HepG2 (cell line): ENCODE results near the gene ATP10D. TPM values are rescaled to one million over a fixed set of nuclear protein-coding genes. Genes with fewer than 3 reads are reported as not detected.

Experiments used
- ATAC-seq: fragments of 200-7000 bp; cut with Tn5 transposase; 3 replicates; pipeline ENCODE4 v1.9.1; 2020; ENCODE audit warnings: mild to moderate bottlenecking, moderate library complexity
- BruUV-seq: library from RNA; stranded (reverse); fragments of 400-500 nt; replicated peaks from 2 replicates; lab custom pipeline; 2021; lab: Mats Ljungman, UMichigan
- CTCF ChIA-PET: fragments of 300-600 bp; formaldehyde crosslinking; extraction: SDS; loops from one replicate; lab custom pipeline; 2021; ENCODE audit warnings: low total read pairs, inconsistent platforms, low intra/inter-chr PET ratio; lab: Yijun Ruan, JAX
- POLR2A ChIA-PET: fragments of 350-600 bp; sonication (Branson Sonifier 250); formaldehyde crosslinking; loops from one replicate; lab custom pipeline; 2020; ENCODE audit warnings: antibody characterized with exemption, inconsistent platforms; lab: Yijun Ruan, JAX
- DNase-seq: peaks from one replicate; pipeline ENCODE4 v3.0.0-alpha.2; 2015; ENCODE audit warnings: low spot score
- FAIRE-seq: peaks from 3 replicates; lab custom pipeline; 2011; peaks lifted over from hg19 to GRCh38; lab: Jason Lieb, UNC
- H2AFZ ChIP-seq: one replicate; pipeline ENCODE4 v1.6.1; 2011; ENCODE audit warnings: low read length, inconsistent platforms
- H3K27ac ChIP-seq: fragments of 300-600 bp; 3 replicates; pipeline ENCODE4 v1.8.0; 2011; ENCODE audit warnings: mixed run types, mild to moderate bottlenecking, mixed read lengths, low read length, inconsistent platforms; ENCODE audit not compliant: insufficient read depth; ENCODE audit errors: extremely low read length
- H3K27me3 ChIP-seq, 2 experiments: fragments of 200-600 bp in 1 of 2; 2 replicates in 1 of 2; 3 replicates in 1 of 2; pipeline versions ENCODE4 v1.6.0 to v1.8.0; 2011; ENCODE audit warnings: low read length in 2 of 2, mild to moderate bottlenecking in 2 of 2, moderate library complexity in 2 of 2, inconsistent platforms in 1 of 2; ENCODE audit not compliant: insufficient read depth in 2 of 2, control insufficient read depth in 1 of 2
- H3K36me3 ChIP-seq, 2 experiments: fragments of 200-600 bp in 1 of 2; replicated peaks in 1 of 2; 2 replicates in 1 of 2; 3 replicates in 1 of 2; pipeline versions ENCODE4 v1.5.1 to v1.8.0; 2011; ENCODE audit warnings: low read length in 2 of 2, inconsistent platforms in 1 of 2; ENCODE audit not compliant: insufficient read depth in 2 of 2, control insufficient read depth in 1 of 2
- H3K4me1 ChIP-seq: 2 replicates; pipeline ENCODE4 v1.5.1; 2012; ENCODE audit warnings: low read length, inconsistent platforms; ENCODE audit not compliant: insufficient read depth
- H3K4me2 ChIP-seq: 2 replicates; pipeline ENCODE4 v1.6.0; 2011; ENCODE audit warnings: low read depth, low read length, inconsistent platforms
- H3K4me3 ChIP-seq, 3 experiments: fragments of 200-600 bp in 1 of 3; sonication (generic), shearing (Covaris generic) in 1 of 3; replicated peaks in 1 of 3; 2 replicates each; pipeline ENCODE4 v1.5.1; 2011 to 2016; ENCODE audit warnings: low read length in 3 of 3, inconsistent platforms in 2 of 3, low read depth in 2 of 3, mild to moderate bottlenecking in 2 of 3, control low read depth in 1 of 3, mixed read lengths in 1 of 3; ENCODE audit not compliant: insufficient read depth in 1 of 3
- H3K79me2 ChIP-seq: one replicate; pipeline ENCODE4 v1.6.1; 2011; ENCODE audit warnings: low read length, inconsistent platforms; ENCODE audit not compliant: insufficient read depth
- H3K9ac ChIP-seq: 2 replicates; pipeline ENCODE4 v1.6.0; 2011; ENCODE audit warnings: mild to moderate bottlenecking, low read depth, low read length, inconsistent platforms; ENCODE audit not compliant: insufficient read depth
- H3K9me3 ChIP-seq: 2 replicates; pipeline ENCODE4 v1.5.1; 2012; ENCODE audit warnings: mild to moderate bottlenecking, low read length
- H4K20me1 ChIP-seq: 2 replicates; pipeline ENCODE4 v1.6.0; 2011; ENCODE audit warnings: inconsistent platforms, mild to moderate bottlenecking, low read length, moderate library complexity; ENCODE audit not compliant: insufficient read depth
- HNRNPUL1 ChIP-seq: fragments of 200-400 bp; formaldehyde crosslinking; IDR thresholded peaks from 2 replicates; pipeline ENCODE4 v1.6.1; 2017; ENCODE audit warnings: low read depth, mild to moderate bottlenecking, low read length, moderate library complexity
- IRF9 ChIP-seq: sonication (generic); formaldehyde crosslinking; IDR thresholded peaks from 2 replicates; pipeline ENCODE4 v1.8.0; 2022; ENCODE audit warnings: missing genetic modification reagents, mild to moderate bottlenecking, borderline replicate concordance
- MAFG ChIP-seq: sonication (generic); formaldehyde crosslinking; IDR thresholded peaks from 2 replicates; pipeline ENCODE4 v1.5.1; 2020; ENCODE audit warnings: mild to moderate bottlenecking, missing genetic modification reagents
- NR2F6 ChIP-seq, 2 experiments: IDR thresholded peaks; 2 replicates each; pipeline ENCODE4 v1.6.1; 2016; ENCODE audit warnings: antibody characterized with exemption in 1 of 2, mild to moderate bottlenecking in 1 of 2
- POLR2AphosphoS5 ChIP-seq: IDR thresholded peaks from 2 replicates; pipeline ENCODE4 v1.6.1; 2012; ENCODE audit warnings: low read depth, low read length
- TERF1 ChIP-seq: sonication (generic); formaldehyde crosslinking; IDR thresholded peaks from 2 replicates; pipeline ENCODE4 v1.8.0; 2022; ENCODE audit warnings: mild to moderate bottlenecking, missing genetic modification reagents, moderate library complexity
- ZBTB2 ChIP-seq: sonication (generic); formaldehyde crosslinking; IDR thresholded peaks from 2 replicates; pipeline ENCODE4 v1.8.0; 2022; ENCODE audit warnings: low read depth, missing genetic modification reagents
- ZBTB33 ChIP-seq: sonication (generic); formaldehyde crosslinking; IDR thresholded peaks from 2 replicates; pipeline ENCODE4 v1.4.0; 2020; ENCODE audit warnings: missing genetic modification reagents
- ZNF12 ChIP-seq: sonication (generic); formaldehyde crosslinking; IDR thresholded peaks from 2 replicates; pipeline ENCODE4 v1.5.0; 2020; ENCODE audit warnings: missing genetic modification reagents
- WGBS: methylation state at CpG from one replicate; pipeline ENCODE4 v1.1.6; 2017; ENCODE audit warnings: low lambda C conversion rate; 5-methylcytosine and 5-hydroxymethylcytosine counted together
- in situ Hi-C: cut with HindIII; loops from 2 replicates; pipeline ENCODE4 v1.10.0; 2017; ENCODE audit warnings: low pct_unique_long_range_greater_than_20kb; ENCODE audit not compliant: extremely low pct_ligation_motif_present
- intact Hi-C: fragments of 100-400 bp; cut with micrococcal nuclease; formaldehyde crosslinking; loops from one replicate; pipeline ENCODE4 v1.10.0; 2022; ENCODE audit not compliant: unreplicated experiment
- polyA plus RNA-seq, 8 experiments: library from polyadenylated mRNA; depleted of rRNA in 3 of 8; stranded (reverse) in 7 of 8; unstranded in 1 of 8; fragments of >200 nt; fragmentation: Illumina TruSeq in 4 of 8; extraction: Trizol in 4 of 8; gene quantifications; 2 replicates each; pipeline versions ENCODE4 v1.2.1 to v1.2.3, GENCODE V29; 2011 to 2016; ENCODE audit warnings: low read depth in 4 of 8, missing spikeins in 1 of 8, mixed read lengths in 1 of 8; ENCODE audit not compliant: insufficient read depth in 1 of 8
- total RNA-seq, 5 experiments: library from RNA; depleted of rRNA; stranded (reverse); fragments of >200 nt; fragmentation: Illumina TruSeq; extraction: Trizol; gene quantifications; 2 replicates each; pipeline ENCODE4 v1.2.3, GENCODE V29; 2016; ENCODE audit warnings: low read depth in 1 of 5

ATP10D gene
- total and polyA plus RNA-seq, 2 of the 13 experiments (the other 11 are each of a cell fraction or from before 2014, with no cell fraction given): 2.2 to 9.8 TPM

- Histone ChIP-seq H3K4me2 (no peak overlapping the region), H2AFZ (no peak overlapping the region), H3K79me2 (no peaks in the 10 kb centered on the region), H3K27ac (no peak overlapping the region), H3K4me1 (peaks cover 32% of the 10 kb centered on the region), H3K36me3 (no peaks in the 10 kb centered on the region), H3K9ac (no peak overlapping the region), H3K27me3 (no peaks in the 10 kb centered on the region), H4K20me1 (no peaks in the 10 kb centered on the region)
- DNase-seq (no peak), FAIRE-seq (no peak), ATAC-seq (no peak)
- in situ Hi-C loops (no loop called here), intact Hi-C loops (no loop called here)
- 81% methylated on average over 6 of the region's 6 CpGs for WGBS
- POLR2A ChIA-PET: no interaction called here
- no peak for TF ChIP-seq ZBTB33 (CRISPR knock-in tag)
- TF ChIP-seq IRF9: no peak
- no peak for TF ChIP-seq ZBTB2 (CRISPR knock-in tag)
- TF ChIP-seq TERF1: no peak
- no peak for TF ChIP-seq NR2F6 (IDR thresholded peaks at IDR 0.05)
- TF ChIP-seq NR2F6 (CRISPR knock-in tag; IDR thresholded peaks at IDR 0.05): no peak
- TF ChIP-seq POLR2AphosphoS5: no peak
- TF ChIP-seq MAFG (CRISPR knock-in tag): no peak
- no peak for TF ChIP-seq HNRNPUL1
- TF ChIP-seq ZNF12 (CRISPR knock-in tag): no peak
- TF ChIP-seq, all 625 proteins: peak for 0
- CTCF ChIA-PET: no interaction called here
- Histone ChIP-seq H3K9me3 (no peaks in the 10 kb centered on the region), H3K4me3 (no peak overlapping the region)
- no TSS peak for BruUV-seq
Measured at GRCh38 chr4:47468706-47469365, 16.2 kb upstream of the ATP10D start.
